Activated naive CD4-positive, alpha-beta T cell (primary cell): ENCODE data around the gene GSTP1.
"Not testable (repeated sequence)": the region's sequence is repeated elsewhere in the genome, so short reads cannot be mapped to it uniquely, and the experiment has no call there.

ENCODE experiments used
- DNase-seq, 4 experiments: peaks; one replicate each; lab custom pipeline; 2025; lab: John Stamatoyannopoulos, UW

Gene GSTP1

GRCh38 chr11:67583247-67584204 lies at the start of gene GSTP1:
TSS of gene GSTP1 (plus strand) at chr11:67583812. CDS start at chr11:67583844, 32 bp downstream.
- DNase-seq, result peak; percentile 49 to 58 (median 50)

- no peak for DNase-seq
These were observed 49.4 kb upstream of the GSTP1 start for GRCh38 chr11:67534070-67534679.

- no peak for DNase-seq
These were observed 48.1 kb upstream of the GSTP1 start for GRCh38 chr11:67535561-67535960.

- no peak for DNase-seq
These were observed 45.3 kb upstream of the GSTP1 start for GRCh38 chr11:67538306-67538705.

GRCh38 chr11:67538823-67539505 lies 44.6 kb upstream of the GSTP1 start:
- DNase-seq, result no peak

- DNase-seq, result no peak
These were observed 44.1 kb upstream of the GSTP1 start for GRCh38 chr11:67539550-67539949.

GRCh38 chr11:67541198-67541597 lies 42.4 kb upstream of the GSTP1 start:
- DNase-seq, result no peak

GRCh38 chr11:67542169-67542568 lies 41.4 kb upstream of the GSTP1 start:
- DNase-seq, result no peak

GRCh38 chr11:67542971-67543370 lies 40.6 kb upstream of the GSTP1 start:
- no peak for DNase-seq

- no peak for DNase-seq
These were observed 40.0 kb upstream of the GSTP1 start for GRCh38 chr11:67543585-67543984.

GRCh38 chr11:67544616-67545242 lies 38.9 kb upstream of the GSTP1 start:
- no peak for DNase-seq

- DNase-seq, result no peak
These were observed 38.3 kb upstream of the GSTP1 start for GRCh38 chr11:67545280-67545679.

GRCh38 chr11:67548112-67548511 lies 35.5 kb upstream of the GSTP1 start:
- not testable (repeated sequence) for DNase-seq

GRCh38 chr11:67548555-67549110 lies 35.0 kb upstream of the GSTP1 start:
- DNase-seq, result no peak

- DNase-seq, result no peak
These were observed 32.5 kb upstream of the GSTP1 start for GRCh38 chr11:67551127-67551526.

GRCh38 chr11:67551697-67552096 lies 31.9 kb upstream of the GSTP1 start:
- not testable (repeated sequence) for DNase-seq

GRCh38 chr11:67556244-67556643 lies 27.4 kb upstream of the GSTP1 start:
- DNase-seq, result no peak

- DNase-seq, result no peak
These were observed 25.4 kb upstream of the GSTP1 start for GRCh38 chr11:67558084-67558772.

- no peak for DNase-seq
These were observed 21.5 kb upstream of the GSTP1 start for GRCh38 chr11:67561971-67562619.

- DNase-seq, result no peak
These were observed 20.5 kb upstream of the GSTP1 start for GRCh38 chr11:67562963-67563704.
